HepG2 (cell line): ENCODE data around the gene HIRA. TPM values are rescaled to one million over a fixed set of nuclear protein-coding genes. Genes with fewer than 3 reads are reported as not detected.

ENCODE experiments used
- ATAC-seq: fragments of 200-7000 bp; cut with Tn5 transposase; 3 replicates; pipeline ENCODE4 v1.9.1; 2020; ENCODE audit warnings: mild to moderate bottlenecking, moderate library complexity
- BruUV-seq: library from RNA; stranded (reverse); fragments of 400-500 nt; replicated peaks from 2 replicates; lab custom pipeline; 2021; lab: Mats Ljungman, UMichigan
- CTCF ChIA-PET: fragments of 300-600 bp; formaldehyde crosslinking; extraction: SDS; loops from one replicate; lab custom pipeline; 2021; ENCODE audit warnings: low total read pairs, inconsistent platforms, low intra/inter-chr PET ratio; lab: Yijun Ruan, JAX
- POLR2A ChIA-PET: fragments of 350-600 bp; sonication (Branson Sonifier 250); formaldehyde crosslinking; loops from one replicate; lab custom pipeline; 2020; ENCODE audit warnings: antibody characterized with exemption, inconsistent platforms; lab: Yijun Ruan, JAX
- DNase-seq: peaks from one replicate; pipeline ENCODE4 v3.0.0-alpha.2; 2015; ENCODE audit warnings: low spot score
- FAIRE-seq: peaks from 3 replicates; lab custom pipeline; 2011; peaks lifted over from hg19 to GRCh38; lab: Jason Lieb, UNC
- H2AFZ ChIP-seq: one replicate; pipeline ENCODE4 v1.6.1; 2011; ENCODE audit warnings: low read length, inconsistent platforms
- H3K27ac ChIP-seq: fragments of 300-600 bp; 3 replicates; pipeline ENCODE4 v1.8.0; 2011; ENCODE audit warnings: mixed run types, mild to moderate bottlenecking, mixed read lengths, low read length, inconsistent platforms; ENCODE audit not compliant: insufficient read depth; ENCODE audit errors: extremely low read length
- H3K27me3 ChIP-seq, 2 experiments: fragments of 200-600 bp in 1 of 2; 2 replicates in 1 of 2; 3 replicates in 1 of 2; pipeline versions ENCODE4 v1.6.0 to v1.8.0; 2011; ENCODE audit warnings: low read length in 2 of 2, mild to moderate bottlenecking in 2 of 2, moderate library complexity in 2 of 2, inconsistent platforms in 1 of 2; ENCODE audit not compliant: insufficient read depth in 2 of 2, control insufficient read depth in 1 of 2
- H3K36me3 ChIP-seq, 2 experiments: fragments of 200-600 bp in 1 of 2; replicated peaks in 1 of 2; 2 replicates in 1 of 2; 3 replicates in 1 of 2; pipeline versions ENCODE4 v1.5.1 to v1.8.0; 2011; ENCODE audit warnings: low read length in 2 of 2, inconsistent platforms in 1 of 2; ENCODE audit not compliant: insufficient read depth in 2 of 2, control insufficient read depth in 1 of 2
- H3K4me1 ChIP-seq: 2 replicates; pipeline ENCODE4 v1.5.1; 2012; ENCODE audit warnings: low read length, inconsistent platforms; ENCODE audit not compliant: insufficient read depth
- H3K4me2 ChIP-seq: 2 replicates; pipeline ENCODE4 v1.6.0; 2011; ENCODE audit warnings: low read depth, low read length, inconsistent platforms
- H3K4me3 ChIP-seq, 3 experiments: fragments of 200-600 bp in 1 of 3; sonication (generic), shearing (Covaris generic) in 1 of 3; replicated peaks in 1 of 3; 2 replicates each; pipeline ENCODE4 v1.5.1; 2011 to 2016; ENCODE audit warnings: low read length in 3 of 3, inconsistent platforms in 2 of 3, low read depth in 2 of 3, mild to moderate bottlenecking in 2 of 3, control low read depth in 1 of 3, mixed read lengths in 1 of 3; ENCODE audit not compliant: insufficient read depth in 1 of 3
- H3K79me2 ChIP-seq: one replicate; pipeline ENCODE4 v1.6.1; 2011; ENCODE audit warnings: low read length, inconsistent platforms; ENCODE audit not compliant: insufficient read depth
- H3K9ac ChIP-seq: 2 replicates; pipeline ENCODE4 v1.6.0; 2011; ENCODE audit warnings: mild to moderate bottlenecking, low read depth, low read length, inconsistent platforms; ENCODE audit not compliant: insufficient read depth
- H3K9me3 ChIP-seq: 2 replicates; pipeline ENCODE4 v1.5.1; 2012; ENCODE audit warnings: mild to moderate bottlenecking, low read length
- H4K20me1 ChIP-seq: 2 replicates; pipeline ENCODE4 v1.6.0; 2011; ENCODE audit warnings: inconsistent platforms, mild to moderate bottlenecking, low read length, moderate library complexity; ENCODE audit not compliant: insufficient read depth
- MAZ ChIP-seq, 2 experiments: sonication (generic) in 1 of 2; formaldehyde crosslinking in 1 of 2; IDR thresholded peaks; 2 replicates each; pipeline versions ENCODE4 v1.5.0 to v1.6.1; 2012 to 2020; ENCODE audit warnings: low read depth in 2 of 2, mild to moderate bottlenecking in 2 of 2, borderline replicate concordance in 1 of 2, improper control_type of control experiment in 1 of 2, low read length in 1 of 2, missing genetic modification reagents in 1 of 2, moderate library complexity in 1 of 2
- SMC3 ChIP-seq: IDR thresholded peaks from 2 replicates; pipeline ENCODE4 v1.6.1; 2011; ENCODE audit warnings: low read length, improper control_type of control experiment
- ZBTB42 ChIP-seq: sonication (generic); formaldehyde crosslinking; IDR thresholded peaks from 2 replicates; pipeline ENCODE4 v1.5.0; 2020; ENCODE audit warnings: mild to moderate bottlenecking, missing genetic modification reagents
- ZEB1 ChIP-seq: IDR thresholded peaks from 2 replicates; pipeline ENCODE4 v1.6.1; 2012; ENCODE audit warnings: mild to moderate bottlenecking, low read depth, inconsistent platforms; ENCODE audit not compliant: insufficient replicate concordance
- ZFX ChIP-seq: sonication (generic); formaldehyde crosslinking; IDR thresholded peaks from 2 replicates; pipeline ENCODE4 v1.4.0; 2020; ENCODE audit warnings: mild to moderate bottlenecking, low read depth, missing genetic modification reagents, moderate library complexity
- ZNF251 ChIP-seq: sonication (generic); formaldehyde crosslinking; IDR thresholded peaks from 2 replicates; pipeline ENCODE4 v1.9.0; 2021; ENCODE audit warnings: mild to moderate bottlenecking, missing genetic modification reagents
- ZNF546 ChIP-seq: sonication (generic); formaldehyde crosslinking; conservative IDR thresholded peaks from 2 replicates; pipeline ENCODE4 v1.8.1; 2023; ENCODE audit warnings: mild to moderate bottlenecking, missing genetic modification reagents
- ZNF598 ChIP-seq: sonication (generic); formaldehyde crosslinking; IDR thresholded peaks from 2 replicates; pipeline ENCODE4 v1.5.1; 2020; ENCODE audit warnings: mild to moderate bottlenecking, missing genetic modification reagents, borderline replicate concordance
- ZNF761 ChIP-seq: sonication (generic); formaldehyde crosslinking; conservative IDR thresholded peaks from 2 replicates; pipeline ENCODE4 v1.4.0; 2020; ENCODE audit warnings: mild to moderate bottlenecking, missing genetic modification reagents
- ZSCAN25 ChIP-seq: sonication (generic); formaldehyde crosslinking; IDR thresholded peaks from 2 replicates; pipeline ENCODE4 v1.8.0; 2022; ENCODE audit warnings: mild to moderate bottlenecking, missing genetic modification reagents
- WGBS: methylation state at CpG from one replicate; pipeline ENCODE4 v1.1.6; 2017; ENCODE audit warnings: low lambda C conversion rate; 5-methylcytosine and 5-hydroxymethylcytosine counted together
- in situ Hi-C: cut with HindIII; loops from 2 replicates; pipeline ENCODE4 v1.10.0; 2017; ENCODE audit warnings: low pct_unique_long_range_greater_than_20kb; ENCODE audit not compliant: extremely low pct_ligation_motif_present
- intact Hi-C: fragments of 100-400 bp; cut with micrococcal nuclease; formaldehyde crosslinking; loops from one replicate; pipeline ENCODE4 v1.10.0; 2022; ENCODE audit not compliant: unreplicated experiment
- polyA plus RNA-seq, 8 experiments: library from polyadenylated mRNA; depleted of rRNA in 3 of 8; stranded (reverse) in 7 of 8; unstranded in 1 of 8; fragments of >200 nt; fragmentation: Illumina TruSeq in 4 of 8; extraction: Trizol in 4 of 8; gene quantifications; 2 replicates each; pipeline versions ENCODE4 v1.2.1 to v1.2.3, GENCODE V29; 2011 to 2016; ENCODE audit warnings: low read depth in 4 of 8, missing spikeins in 1 of 8, mixed read lengths in 1 of 8; ENCODE audit not compliant: insufficient read depth in 1 of 8
- total RNA-seq, 5 experiments: library from RNA; depleted of rRNA; stranded (reverse); fragments of >200 nt; fragmentation: Illumina TruSeq; extraction: Trizol; gene quantifications; 2 replicates each; pipeline ENCODE4 v1.2.3, GENCODE V29; 2016; ENCODE audit warnings: low read depth in 1 of 5
- TF ChIP-seq, protein P1 (sequence below): sonication (generic); formaldehyde crosslinking; IDR thresholded peaks from 2 replicates; pipeline ENCODE4 v1.4.0; 2020; ENCODE audit warnings: mild to moderate bottlenecking, low read depth, missing genetic modification reagents
- TF ChIP-seq, protein P2 (sequence below): sonication (generic); formaldehyde crosslinking; IDR thresholded peaks from 2 replicates; pipeline ENCODE4 v1.4.0; 2020; ENCODE audit warnings: mild to moderate bottlenecking, low read depth, missing genetic modification reagents

The HIRA gene
- total and polyA plus RNA-seq, 2 of the 13 experiments (the other 11 are each of a cell fraction or from before 2014, with no cell fraction given): 21.5 to 29.2 TPM

DNA sequence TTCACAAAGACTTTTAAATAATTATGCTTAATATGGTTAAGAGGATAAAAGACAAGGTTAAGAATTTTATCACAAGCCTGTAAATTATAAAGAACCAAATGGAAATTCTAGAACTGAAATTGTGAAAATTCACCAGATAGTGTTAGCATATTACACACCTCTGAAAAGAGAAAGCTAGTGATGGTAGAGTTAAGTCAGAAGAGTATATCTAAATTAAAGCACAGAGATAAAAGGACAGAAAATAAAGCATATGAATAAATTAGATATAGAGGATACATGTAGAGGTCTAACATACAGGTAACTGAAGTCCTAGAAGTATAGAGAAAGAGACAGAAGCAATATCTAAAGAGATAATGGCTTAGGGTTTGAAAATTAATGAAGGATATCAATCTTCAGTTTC is 135.8 kb downstream of the HIRA start:
- Histone ChIP-seq H3K4me2 (no peak overlapping the region), H2AFZ (no peak overlapping the region), H3K9me3 (no peaks in the 10 kb centered on the region), H3K79me2 (no peaks in the 10 kb centered on the region), H3K27ac (no peak overlapping the region), H3K36me3 (no peaks in the 10 kb centered on the region), H3K9ac (no peak overlapping the region), H3K4me1 (peaks cover 20% of the 10 kb centered on the region), H4K20me1 (no peaks in the 10 kb centered on the region), H3K27me3 (no peaks in the 10 kb centered on the region; a peak in 1 of 5 replicates)
- FAIRE-seq (no peak), DNase-seq (no peak), ATAC-seq (no peak)
- CTCF ChIA-PET: no interaction called here
- intact Hi-C loops (no loop called here), in situ Hi-C loops (loop anchor here (10.0 kb wide), 2 partner anchors 179 to 339 kb away; partner anchors contain the start of genes CDC45 and UFD1)
- no TSS peak for BruUV-seq
- POLR2A ChIA-PET: no interaction called here
- no peak for TF ChIP-seq SMC3
- TF ChIP-seq, protein P1, sequence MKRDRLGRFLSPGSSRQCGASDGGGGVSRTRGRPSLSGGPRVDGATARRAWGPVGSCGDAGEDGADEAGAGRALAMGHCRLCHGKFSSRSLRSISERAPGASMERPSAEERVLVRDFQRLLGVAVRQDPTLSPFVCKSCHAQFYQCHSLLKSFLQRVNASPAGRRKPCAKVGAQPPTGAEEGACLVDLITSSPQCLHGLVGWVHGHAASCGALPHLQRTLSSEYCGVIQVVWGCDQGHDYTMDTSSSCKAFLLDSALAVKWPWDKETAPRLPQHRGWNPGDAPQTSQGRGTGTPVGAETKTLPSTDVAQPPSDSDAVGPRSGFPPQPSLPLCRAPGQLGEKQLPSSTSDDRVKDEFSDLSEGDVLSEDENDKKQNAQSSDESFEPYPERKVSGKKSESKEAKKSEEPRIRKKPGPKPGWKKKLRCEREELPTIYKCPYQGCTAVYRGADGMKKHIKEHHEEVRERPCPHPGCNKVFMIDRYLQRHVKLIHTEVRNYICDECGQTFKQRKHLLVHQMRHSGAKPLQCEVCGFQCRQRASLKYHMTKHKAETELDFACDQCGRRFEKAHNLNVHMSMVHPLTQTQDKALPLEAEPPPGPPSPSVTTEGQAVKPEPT: no peak
- no peak for TF ChIP-seq ZFX (CRISPR knock-in tag)
- TF ChIP-seq, all 625 proteins: peak for 0
- H3K4me3 ChIP-seq: no peak overlapping the region

DNA sequence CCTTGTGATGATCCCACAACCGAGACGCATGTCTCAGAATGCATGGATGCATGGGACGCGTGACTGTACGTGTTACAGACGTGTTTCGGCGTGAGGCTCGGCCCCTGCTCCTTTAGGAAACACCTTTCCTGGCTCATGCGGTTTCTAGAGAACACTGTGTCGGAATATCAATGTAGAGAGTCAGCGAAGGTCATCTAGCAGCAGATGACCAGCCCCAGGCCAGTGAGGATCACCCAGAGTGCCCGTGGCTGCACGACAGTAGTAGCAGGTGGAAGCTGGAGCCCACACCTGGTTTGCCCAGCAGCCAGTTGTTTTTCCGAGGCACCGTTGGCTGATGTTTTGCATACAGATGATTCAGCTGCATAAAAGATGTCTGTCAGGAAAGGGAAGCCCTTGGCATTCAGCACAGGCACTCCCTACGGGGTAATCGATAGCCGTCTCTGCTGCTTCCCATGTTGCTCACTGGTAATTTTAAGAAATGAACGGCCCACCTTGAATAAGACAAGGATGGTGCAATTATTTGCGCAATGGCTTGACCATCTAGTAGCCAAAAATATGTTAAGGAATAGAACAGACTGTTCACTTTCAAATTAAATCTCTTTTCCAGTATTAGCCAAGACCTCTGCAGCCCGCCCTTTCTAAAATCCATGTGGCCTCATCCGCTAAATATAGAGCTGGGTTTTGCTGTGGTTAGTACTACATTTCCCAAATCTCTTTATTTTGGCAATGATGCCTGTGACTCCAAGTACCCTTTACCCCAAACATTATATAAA is 138.9 kb downstream of the HIRA start:
- 54% methylated on average over 9 of the region's 23 CpGs for WGBS
- Histone ChIP-seq H3K79me2 (no peaks in the 10 kb centered on the region), H3K4me1 (peaks cover 35% of the 10 kb centered on the region), H3K9ac (peak overlapping the region; percentile 78), H3K4me3 (peak overlapping the region; percentile 63 to 95 (median 86)), H3K4me2 (peak overlapping the region; percentile 93), H3K36me3 (no peaks in the 10 kb centered on the region; a peak in 1 of 5 replicates), H2AFZ (peak overlapping the region; percentile 93), H3K27ac (peak overlapping the region; percentile 66), H3K27me3 (no peaks in the 10 kb centered on the region; a peak in 1 of 5 replicates), H4K20me1 (no peaks in the 10 kb centered on the region; the same call in 1 of the 2 replicates), H3K9me3 (no peaks in the 10 kb centered on the region)
- no TSS peak for BruUV-seq
- ChIA-PET CTCF (no interaction called here), POLR2A (interaction anchor here (1.0 to 3.0 kb wide), 6 partner anchors 43 to 650 kb away, joined by 3 to 16 read pairs (median 5); partner anchors contain the start of genes C22orf39, DGCR2, HIRA and MRPL40)
- no peak for DNase-seq
- no peak for FAIRE-seq
- in situ Hi-C loops (loop anchor here (5.0 to 10.0 kb wide), 3 partner anchors 110 to 342 kb away; partner anchors contain the start of genes CDC45 and UFD1), intact Hi-C loops (no loop called here)
- peak; percentile 50 for ATAC-seq
- TF ChIP-seq ZNF546 (CRISPR knock-in tag) (0 out of 2 replicates have a peak, but pooled peaks have one; percentile 7), MAZ (IDR thresholded peaks at IDR 0.05; ENCODE audit: borderline replicate concordance, low read depth, low read length) (no peak), MAZ (CRISPR knock-in tag; IDR thresholded peaks at IDR 0.05; ENCODE audit: low read depth) (0 out of 2 replicates have a peak, but pooled peaks have one; percentile 48), ZEB1 (peak; percentile 12), ZNF251 (0 out of 2 replicates have a peak, but pooled peaks have one; percentile 13), ZBTB42 (CRISPR knock-in tag) (0 out of 2 replicates have a peak, but pooled peaks have one; percentile 12), ZNF598 (CRISPR knock-in tag) (peak; percentile 89; the same call in 1 of the 2 replicates), ZNF761 (CRISPR knock-in tag) (0 out of 2 replicates have a peak, but pooled peaks have one; percentile 24), ZSCAN25 (CRISPR knock-in tag) (peak; percentile 4; the same call in 1 of the 2 replicates)
- TF ChIP-seq, protein P2, sequence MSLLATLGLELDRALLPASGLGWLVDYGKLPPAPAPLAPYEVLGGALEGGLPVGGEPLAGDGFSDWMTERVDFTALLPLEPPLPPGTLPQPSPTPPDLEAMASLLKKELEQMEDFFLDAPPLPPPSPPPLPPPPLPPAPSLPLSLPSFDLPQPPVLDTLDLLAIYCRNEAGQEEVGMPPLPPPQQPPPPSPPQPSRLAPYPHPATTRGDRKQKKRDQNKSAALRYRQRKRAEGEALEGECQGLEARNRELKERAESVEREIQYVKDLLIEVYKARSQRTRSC (CRISPR knock-in tag): 0 out of 2 replicates have a peak, but pooled peaks have one; percentile 3
